ENCODE data around the gene NUP210. TPM values are rescaled to one million over a fixed set of nuclear protein-coding genes. Genes with fewer than 3 reads are reported as not detected.
"Not testable (repeated sequence)": the region's sequence is repeated elsewhere in the genome, so short reads cannot be mapped to it uniquely, and the experiment has no call there.

NUP210 gene
- total RNA-seq, 1 experiment from 2014 or later, result 40.1 TPM

DNA sequence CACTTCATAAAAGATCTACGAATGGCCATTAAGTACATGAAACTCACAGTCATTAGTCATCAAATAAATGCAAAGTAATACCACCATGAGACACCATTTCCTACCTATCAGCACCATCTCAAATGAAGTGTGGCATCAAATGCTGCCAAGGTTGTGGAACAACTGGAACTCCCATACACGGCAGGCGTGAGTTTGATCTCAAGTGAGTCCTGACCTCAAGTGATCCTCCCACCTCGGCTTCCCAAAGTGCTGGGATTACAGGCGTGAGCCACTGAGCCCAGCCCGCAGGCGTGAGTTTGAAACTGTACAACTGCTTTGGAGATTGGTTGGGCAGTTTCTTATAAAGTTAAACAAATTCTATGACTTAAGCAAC, 31.2 kb upstream of the NUP210 start:
- H3K4me3 ChIP-seq (ENCODE audit: insufficient read depth, low read depth, low read length), result peak overlapping the region; percentile 25
- H3K27me3 ChIP-seq (ENCODE audit: control insufficient read depth, insufficient read depth, low read length), result no peaks in the 10 kb centered on the region
- no peaks in the 10 kb centered on the region for H3K36me3 ChIP-seq (replicated peaks; ENCODE audit: control insufficient read depth, insufficient read depth, low read length)
- no peak for DNase-seq

DNA sequence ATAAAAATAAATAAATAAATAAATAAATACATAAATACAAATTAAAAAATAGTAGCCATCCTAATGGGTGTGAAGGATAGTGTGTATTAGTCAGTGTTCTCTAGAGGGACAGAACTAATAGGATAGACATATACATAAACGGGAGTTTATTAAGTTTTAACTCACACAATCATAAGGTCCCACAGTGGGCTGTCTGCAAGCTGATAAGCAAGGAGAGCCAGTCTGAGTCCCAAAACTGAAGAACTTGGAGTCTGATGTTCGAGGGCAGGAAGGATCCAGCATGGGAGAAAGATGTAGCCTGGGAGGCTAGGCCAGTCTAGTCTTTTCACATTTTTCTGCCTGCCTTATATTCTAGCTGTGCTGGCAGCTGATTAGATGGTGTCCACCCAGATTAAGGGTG, 22.8 kb upstream of the NUP210 start:
- DNase-seq; H3K4me3 ChIP-seq (ENCODE audit: insufficient read depth, low read depth, low read length): not testable (repeated sequence)

DNA sequence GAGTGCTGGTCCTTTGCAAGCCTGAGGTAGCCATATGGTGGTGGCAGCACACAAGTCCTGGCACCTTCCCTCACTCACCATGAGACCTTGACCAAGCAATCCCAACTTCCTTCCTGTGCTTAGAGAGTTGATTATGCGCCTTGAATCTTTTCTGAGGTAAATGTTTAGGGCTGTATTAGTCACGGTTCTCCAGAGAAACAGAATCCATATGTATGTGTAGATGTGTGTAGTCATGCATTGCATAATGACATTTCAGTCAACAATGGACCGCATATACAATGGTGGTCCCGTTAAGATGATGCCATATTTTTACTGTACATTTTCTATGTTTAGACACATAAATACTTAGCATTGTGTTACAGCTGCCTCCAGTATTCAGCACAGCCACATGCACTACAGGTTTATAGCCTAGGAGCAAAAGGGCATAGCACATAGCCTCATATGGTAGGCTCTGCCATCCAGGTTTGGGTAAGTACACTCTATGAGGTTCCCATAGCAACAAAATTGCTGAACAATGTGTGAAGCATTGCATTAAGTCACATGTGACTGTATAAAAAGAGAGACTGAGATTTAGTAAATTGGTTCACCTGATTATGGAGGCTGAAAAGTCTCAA, 20.2 kb upstream of the NUP210 start:
- Histone ChIP-seq H3K36me3 (replicated peaks; ENCODE audit: control insufficient read depth, insufficient read depth, low read length) (no peaks in the 10 kb centered on the region), H3K4me3 (ENCODE audit: insufficient read depth, low read depth, low read length) (no peak overlapping the region), H3K27me3 (ENCODE audit: control insufficient read depth, insufficient read depth, low read length) (no peaks in the 10 kb centered on the region)
- no peak for DNase-seq

More for the DNA sequence above, 22.8 kb upstream of the NUP210 start:
- H3K27me3 ChIP-seq (ENCODE audit: control insufficient read depth, insufficient read depth, low read length); H3K36me3 ChIP-seq (replicated peaks; ENCODE audit: control insufficient read depth, insufficient read depth, low read length): not testable (repeated sequence)

DNA sequence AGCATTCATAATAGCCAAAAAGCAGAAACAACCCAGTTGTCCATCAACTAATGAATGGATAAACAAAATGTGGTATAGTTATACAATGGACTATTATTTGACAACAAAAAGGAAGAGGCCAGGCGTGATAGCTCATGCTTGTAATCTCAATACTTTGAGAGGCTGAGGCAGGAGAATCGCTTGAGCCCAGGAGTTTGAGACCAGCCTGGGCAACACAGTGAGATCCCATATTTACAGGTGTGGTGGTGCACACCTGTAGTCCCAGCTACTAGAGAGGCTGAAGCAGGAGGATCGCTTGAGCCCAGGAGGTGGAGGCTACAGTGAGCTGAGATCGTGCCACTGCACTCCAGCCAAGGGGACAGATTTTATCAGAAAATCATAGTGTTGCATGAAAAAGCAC, 16.1 kb upstream of the NUP210 start:
- H3K4me3 ChIP-seq (ENCODE audit: insufficient read depth, low read depth, low read length); H3K36me3 ChIP-seq (replicated peaks; ENCODE audit: control insufficient read depth, insufficient read depth, low read length); H3K27me3 ChIP-seq (ENCODE audit: control insufficient read depth, insufficient read depth, low read length); DNase-seq: not testable (repeated sequence)

- no peak for DNase-seq
- H3K27me3 ChIP-seq (ENCODE audit: control insufficient read depth, insufficient read depth, low read length), result no peaks in the 10 kb centered on the region
- H3K4me3 ChIP-seq (ENCODE audit: insufficient read depth, low read depth, low read length), result no peak overlapping the region
Observed at GRCh38 chr3:13433912-13434311, 13.8 kb upstream of the NUP210 start.

GRCh38 chr3:13432093-13432492, 12.0 kb upstream of the NUP210 start:
- no peak for DNase-seq
- H3K36me3 ChIP-seq (replicated peaks; ENCODE audit: control insufficient read depth, insufficient read depth, low read length), result no peaks in the 10 kb centered on the region
- H3K27me3 ChIP-seq (ENCODE audit: control insufficient read depth, insufficient read depth, low read length), result no peaks in the 10 kb centered on the region
- no peak overlapping the region for H3K4me3 ChIP-seq (ENCODE audit: insufficient read depth, low read depth, low read length)

More at GRCh38 chr3:13433912-13434311, 13.8 kb upstream of the NUP210 start:
- no peaks in the 10 kb centered on the region for H3K36me3 ChIP-seq (replicated peaks; ENCODE audit: control insufficient read depth, insufficient read depth, low read length)

DNA sequence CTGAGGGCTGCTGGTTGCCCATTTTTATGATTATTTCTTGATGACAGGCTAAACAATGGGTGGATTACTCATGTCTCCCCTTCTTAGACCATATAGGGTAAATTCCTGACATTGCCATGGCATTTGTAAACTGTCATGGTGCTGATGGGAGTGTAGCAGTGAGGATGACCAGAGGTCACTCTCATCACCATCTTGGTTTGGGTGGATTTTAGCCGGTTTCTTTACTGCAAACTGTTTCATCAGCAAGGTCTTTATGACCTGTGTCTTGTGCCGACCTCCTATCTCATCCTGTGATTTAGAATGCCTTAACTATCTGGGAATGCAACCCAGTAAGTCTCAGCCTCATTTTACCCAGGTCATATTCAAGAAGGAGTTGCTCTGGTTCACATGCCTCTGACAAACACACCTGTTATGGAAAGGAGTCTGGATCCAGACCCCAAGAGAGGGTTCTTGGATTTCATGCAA, 10.3 kb upstream of the NUP210 start:
- not testable (repeated sequence) for H3K27me3 ChIP-seq (ENCODE audit: control insufficient read depth, insufficient read depth, low read length)

DNA sequence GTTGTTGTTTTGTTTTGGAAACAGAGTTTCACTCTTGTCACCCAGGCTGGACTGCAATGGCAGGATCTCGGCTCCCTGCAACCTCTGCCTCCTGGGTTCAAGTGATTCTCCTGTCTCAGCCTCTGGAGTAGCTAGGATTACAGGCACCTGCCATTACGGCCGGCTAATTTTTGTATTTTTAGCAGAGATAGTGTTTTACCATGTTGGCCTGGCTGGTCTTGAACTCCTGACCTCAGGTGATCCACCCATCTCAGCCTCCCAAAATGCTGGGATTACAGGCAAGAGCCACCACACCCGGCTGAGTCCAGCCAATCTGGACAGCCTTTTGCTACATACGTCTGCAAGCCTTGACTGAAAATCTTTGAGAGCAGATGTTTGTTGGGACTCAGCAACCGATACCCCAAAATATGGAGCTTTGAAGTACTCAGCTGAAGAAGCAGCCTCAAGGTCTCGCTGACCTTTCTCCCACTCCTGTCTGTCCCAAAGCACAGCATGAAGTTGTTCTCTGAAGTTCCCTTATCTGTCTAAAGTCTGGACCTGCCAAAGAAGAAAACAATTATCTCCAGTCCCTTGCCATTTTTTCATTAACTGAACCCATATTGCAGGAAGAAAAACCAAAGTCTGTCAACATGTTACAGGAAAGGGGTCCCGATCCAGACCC, 9.6 kb upstream of the NUP210 start:
- Histone ChIP-seq H3K4me3 (ENCODE audit: insufficient read depth, low read depth, low read length) (no peak overlapping the region), H3K27me3 (ENCODE audit: control insufficient read depth, insufficient read depth, low read length) (no peaks in the 10 kb centered on the region), H3K36me3 (replicated peaks; ENCODE audit: control insufficient read depth, insufficient read depth, low read length) (no peaks in the 10 kb centered on the region)
- no peak for DNase-seq

More for the DNA sequence above, 10.3 kb upstream of the NUP210 start:
- H3K36me3 ChIP-seq (replicated peaks; ENCODE audit: control insufficient read depth, insufficient read depth, low read length); DNase-seq; H3K4me3 ChIP-seq (ENCODE audit: insufficient read depth, low read depth, low read length): not testable (repeated sequence)

DNA sequence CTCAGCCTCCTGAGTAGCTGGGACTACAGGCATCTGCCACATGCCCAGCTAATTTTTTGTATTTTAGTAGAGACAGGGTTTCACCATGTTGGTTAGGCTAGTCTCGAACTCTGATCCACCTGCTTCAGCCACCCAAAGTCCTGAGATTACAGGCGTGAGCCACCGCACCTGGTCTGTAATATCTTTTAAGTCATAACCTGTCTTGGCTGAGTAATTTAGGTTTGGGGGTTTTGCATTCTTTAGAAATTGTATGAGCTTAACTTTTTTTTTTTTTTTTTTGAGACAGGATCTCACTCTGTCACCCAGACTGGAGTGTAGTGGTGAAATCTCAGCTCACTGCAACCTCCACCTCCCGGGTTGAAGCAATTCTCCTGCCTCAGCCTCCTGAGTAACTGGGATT, 8.6 kb upstream of the NUP210 start:
- not testable (repeated sequence) for H3K27me3 ChIP-seq (ENCODE audit: control insufficient read depth, insufficient read depth, low read length); H3K36me3 ChIP-seq (replicated peaks; ENCODE audit: control insufficient read depth, insufficient read depth, low read length); DNase-seq; H3K4me3 ChIP-seq (ENCODE audit: insufficient read depth, low read depth, low read length)

- Histone ChIP-seq H3K36me3 (replicated peaks; ENCODE audit: control insufficient read depth, insufficient read depth, low read length) (no peaks in the 10 kb centered on the region), H3K27me3 (ENCODE audit: control insufficient read depth, insufficient read depth, low read length) (no peaks in the 10 kb centered on the region), H3K4me3 (ENCODE audit: insufficient read depth, low read depth, low read length) (no peak overlapping the region)
- no peak for DNase-seq
Observed at GRCh38 chr3:13427662-13428603, 7.8 kb upstream of the NUP210 start.

DNA sequence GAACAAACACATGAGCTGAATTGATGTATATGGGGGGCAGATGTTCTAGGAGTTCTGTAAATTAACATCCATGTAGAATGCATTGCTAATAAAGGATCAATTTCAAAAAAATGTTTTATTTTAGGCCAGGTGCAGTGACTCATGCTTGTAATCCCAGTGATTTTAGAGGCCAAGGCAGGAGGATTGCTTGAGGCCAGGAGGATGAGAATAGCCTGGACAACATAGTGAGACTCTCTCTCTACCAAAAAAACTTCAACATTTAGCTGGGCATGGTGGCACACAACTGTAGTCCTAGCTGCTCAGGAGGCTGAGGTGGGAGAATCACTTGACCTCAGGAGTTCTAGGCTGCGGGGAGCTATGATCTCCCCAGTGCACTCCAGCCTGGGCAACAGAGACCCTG, 6.5 kb upstream of the NUP210 start:
- DNase-seq, result no peak
- Histone ChIP-seq H3K4me3 (ENCODE audit: insufficient read depth, low read depth, low read length) (no peak overlapping the region), H3K36me3 (replicated peaks; ENCODE audit: control insufficient read depth, insufficient read depth, low read length) (no peaks in the 10 kb centered on the region), H3K27me3 (ENCODE audit: control insufficient read depth, insufficient read depth, low read length) (no peaks in the 10 kb centered on the region)

DNA sequence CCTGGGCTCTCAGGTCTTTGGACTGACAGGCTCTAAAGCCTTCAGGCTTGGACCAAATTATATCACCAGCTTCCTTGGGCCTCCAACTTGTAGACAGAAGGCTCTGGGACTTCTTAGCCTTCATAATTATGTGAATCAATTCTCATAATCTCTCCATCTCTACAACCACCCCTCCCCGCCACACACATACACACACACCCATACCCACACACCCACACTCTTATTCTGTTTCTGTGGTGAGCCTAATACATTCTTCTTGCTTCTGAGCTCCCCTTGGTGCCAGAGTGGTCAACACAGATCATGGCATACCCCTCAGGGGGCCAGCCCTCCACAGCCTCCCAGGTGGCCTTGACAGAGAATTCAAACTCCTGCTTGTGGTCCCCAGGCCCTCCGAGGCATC, 5.6 kb upstream of the NUP210 start:
- Histone ChIP-seq H3K4me3 (ENCODE audit: insufficient read depth, low read depth, low read length) (no peak overlapping the region), H3K27me3 (ENCODE audit: control insufficient read depth, insufficient read depth, low read length) (no peaks in the 10 kb centered on the region; the same call in 1 of the 2 replicates), H3K36me3 (replicated peaks; ENCODE audit: control insufficient read depth, insufficient read depth, low read length) (no peaks in the 10 kb centered on the region)
- DNase-seq, result no peak

DNA sequence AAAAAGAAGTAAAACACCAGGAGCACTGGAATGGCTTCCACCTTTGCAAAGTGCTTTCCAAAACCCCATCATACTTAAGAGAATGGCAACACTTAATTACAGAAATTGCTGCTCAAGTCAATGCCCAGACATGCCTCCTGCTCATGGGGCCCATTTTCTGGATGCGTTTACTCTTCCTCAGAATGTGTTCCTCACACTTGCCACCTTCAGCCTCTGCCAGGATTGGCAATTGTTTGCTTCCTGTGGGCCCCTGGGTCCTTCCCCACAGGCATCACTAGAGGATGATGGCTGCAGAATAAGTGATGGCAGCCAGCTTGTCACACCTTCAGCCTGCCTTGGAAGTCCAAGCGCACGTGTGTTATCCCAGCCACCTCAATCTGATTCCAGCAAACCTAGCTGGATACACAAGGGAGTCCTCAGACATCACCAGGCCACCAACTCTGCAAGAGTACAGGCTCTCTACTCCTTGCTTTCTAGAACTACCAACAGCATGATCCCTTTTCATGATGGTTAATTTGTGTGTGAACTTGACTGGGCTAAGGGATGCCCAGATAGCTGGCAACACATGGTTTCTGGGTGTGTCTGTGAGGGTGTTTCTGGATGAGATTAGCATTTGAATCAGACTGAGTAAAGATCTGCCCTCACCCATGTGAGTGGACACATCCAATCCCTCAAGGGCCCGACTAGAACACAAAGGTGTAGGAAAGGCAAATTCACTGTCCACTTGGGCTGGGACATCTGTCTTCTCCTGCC, 4.9 kb upstream of the NUP210 start:
- Histone ChIP-seq H3K36me3 (replicated peaks; ENCODE audit: control insufficient read depth, insufficient read depth, low read length) (no peaks in the 10 kb centered on the region), H3K27me3 (ENCODE audit: control insufficient read depth, insufficient read depth, low read length) (no peaks in the 10 kb centered on the region; the same call in 1 of the 2 replicates), H3K4me3 (ENCODE audit: insufficient read depth, low read depth, low read length) (no peak overlapping the region)
- DNase-seq, result no peak

- no peak for DNase-seq
- H3K4me3 ChIP-seq (ENCODE audit: insufficient read depth, low read depth, low read length), result no peak overlapping the region
- H3K27me3 ChIP-seq (ENCODE audit: control insufficient read depth, insufficient read depth, low read length), result peaks cover 4% of the 10 kb centered on the region; the same call in 1 of the 2 replicates
- no peaks in the 10 kb centered on the region for H3K36me3 ChIP-seq (replicated peaks; ENCODE audit: control insufficient read depth, insufficient read depth, low read length)
Observed at GRCh38 chr3:13424141-13424844, 4.2 kb upstream of the NUP210 start.
